Chondrocyte (in vitro differentiated cells): ENCODE measurements around the gene TREML1. TPM values are rescaled to one million over a fixed set of nuclear protein-coding genes. Genes with fewer than 3 reads are reported as not detected.

Experiments
- DNase-seq: peaks from one replicate; pipeline ENCODE4 v3.0.0; 2021; ENCODE audit warnings: mixed read lengths, low spot score
- H3K27ac Mint-ChIP-seq: one replicate; pipeline ENCODE4 v1.8.0; 2021; ENCODE audit warnings: mild to moderate bottlenecking, moderate library complexity, mixed read lengths; ENCODE audit not compliant: unreplicated experiment
- H3K27me3 Mint-ChIP-seq: 2 replicates; pipeline ENCODE4 v1.8.0; 2021; ENCODE audit warnings: low read depth, mixed read lengths
- H3K36me3 Mint-ChIP-seq: 2 replicates; pipeline ENCODE4 v1.8.0; 2021; ENCODE audit warnings: low read depth, mixed read lengths
- H3K4me1 Mint-ChIP-seq: 2 replicates; pipeline ENCODE4 v1.8.0; 2021; ENCODE audit warnings: low read depth, mild to moderate bottlenecking, mixed read lengths
- H3K4me3 Mint-ChIP-seq: one replicate; pipeline ENCODE4 v1.8.0; 2021; ENCODE audit warnings: mild to moderate bottlenecking, moderate library complexity, mixed read lengths; ENCODE audit not compliant: unreplicated experiment
- H3K9me3 Mint-ChIP-seq: 2 replicates; pipeline ENCODE4 v1.8.0; 2021; ENCODE audit warnings: low read depth, mixed read lengths
- CTCF ChIP-seq: fragments of 200-600 bp; sonication (generic); IDR thresholded peaks from 2 replicates; pipeline ENCODE4 v1.5.0; 2021; ENCODE audit warnings: antibody characterized with exemption, mild to moderate bottlenecking, moderate library complexity
- total RNA-seq: library from RNA; stranded (reverse); gene quantifications from 3 replicates; pipeline ENCODE4 v1.2.1, GENCODE V29; 2021

The TREML1 gene
- total RNA-seq, 1 donor from 2014 or later = not detected

- TF ChIP-seq CTCF = no peak
- H3K9me3 Mint-ChIP-seq = no peaks in the 10 kb centered on the region
- no peak for DNase-seq
- H3K4me1 Mint-ChIP-seq = no peaks in the 10 kb centered on the region
- H3K4me3 Mint-ChIP-seq = no peak overlapping the region
- no peak overlapping the region for H3K27ac Mint-ChIP-seq
- H3K27me3 Mint-ChIP-seq = no peaks in the 10 kb centered on the region
- peaks cover 3% of the 10 kb centered on the region for H3K36me3 Mint-ChIP-seq
Measured at GRCh38 chr6:41111017-41111416, 43.1 kb downstream of the TREML1 start.

GRCh38 chr6:41103847-41104246, 50.3 kb downstream of the TREML1 start:
- Mint-ChIP-seq H3K27ac (no peak overlapping the region), H3K9me3 (no peaks in the 10 kb centered on the region), H3K36me3 (peaks cover 14% of the 10 kb centered on the region), H3K4me1 (peaks cover 10% of the 10 kb centered on the region), H3K27me3 (no peaks in the 10 kb centered on the region), H3K4me3 (no peak overlapping the region)
- TF ChIP-seq CTCF = no peak
- no peak for DNase-seq

- Mint-ChIP-seq H3K36me3 (peaks cover 28% of the 10 kb centered on the region), H3K4me1 (peaks cover 35% of the 10 kb centered on the region), H3K4me3 (no peak overlapping the region), H3K27ac (no peak overlapping the region), H3K9me3 (no peaks in the 10 kb centered on the region), H3K27me3 (no peaks in the 10 kb centered on the region)
- TF ChIP-seq CTCF = no peak
- DNase-seq = no peak
Measured at GRCh38 chr6:41100871-41101287, 53.3 kb downstream of the TREML1 start.

Other genes starting within 250 kb of the TREML1 start
- 0.25 to 0.36 TPM in 2 of 3 replicates, not detected in the other for gene UNC5CL, start 115.1 kb downstream of the TREML1 start, total RNA-seq
- not detected in 3 replicates for gene TSPO2, start 111.9 kb downstream of the TREML1 start, total RNA-seq
- gene APOBEC2, start 101.1 kb downstream of the TREML1 start, total RNA-seq = not detected in 3 replicates
- 11.4 to 12.2 TPM (median 12.2 TPM) in 3 replicates for gene OARD1, start 82.0 kb downstream of the TREML1 start, total RNA-seq
- 18.8 to 24.7 TPM (median 20.5 TPM) in 3 replicates for gene NFYA, start 81.4 kb downstream of the TREML1 start, total RNA-seq
- not detected in 3 replicates for gene TREM2, start 8.8 kb upstream of the TREML1 start, total RNA-seq
- gene TREML2, start 46.8 kb upstream of the TREML1 start, total RNA-seq = not detected in 3 replicates
- not detected in 3 replicates for gene TREML4, start 74.0 kb upstream of the TREML1 start, total RNA-seq
- 0.25 TPM in 1 of 3 replicates, not detected in the others for gene TREM1, start 132.3 kb upstream of the TREML1 start, total RNA-seq
- gene NCR2, start 181.3 kb upstream of the TREML1 start, total RNA-seq = not detected in 3 replicates